Panc1 (cell line): Measurements from ENCODE around the gene DDX59. TPM values are rescaled to one million over a fixed set of nuclear protein-coding genes. Genes with fewer than 3 reads are reported as not detected.

Source experiments
- ATAC-seq: fragments of 200-7000 bp; cut with Tn5 transposase; 2 replicates; pipeline ENCODE4 v1.9.1; 2020; ENCODE audit warnings: mild to moderate bottlenecking, moderate library complexity
- BruUV-seq: library from RNA; stranded (reverse); fragments of 400-500 nt; replicated peaks from 2 replicates; lab custom pipeline; 2021; lab: Mats Ljungman, UMichigan
- CTCF ChIA-PET: fragments of 300-600 bp; sonication (Branson Sonifier 250); formaldehyde crosslinking; loops from one replicate; lab custom pipeline; 2022; ENCODE audit warnings: antibody characterized with exemption; lab: Charles Lee
- POLR2A ChIA-PET: fragments of 300-600 bp; sonication (Branson Sonifier 250); formaldehyde crosslinking; loops from one replicate; lab custom pipeline; 2022; ENCODE audit warnings: antibody characterized with exemption; lab: Charles Lee
- DNase-seq: peaks from one replicate; pipeline ENCODE4 v3.0.0-alpha.2; 2010; ENCODE audit warnings: low read depth, low spot score
- H3K27ac ChIP-seq: 2 replicates; pipeline ENCODE4 v1.5.1; 2011; ENCODE audit warnings: mild to moderate bottlenecking, low read length, inconsistent platforms
- H3K27me3 ChIP-seq: fragments of 200-500 bp; sonication (Bioruptor generic); 2 replicates; pipeline ENCODE4 v1.6.0; 2014; ENCODE audit warnings: low read length, inconsistent platforms; ENCODE audit not compliant: control insufficient read depth, insufficient read depth
- H3K36me3 ChIP-seq: fragments of 200-500 bp; sonication (Bioruptor generic); 2 replicates; pipeline ENCODE4 v1.5.1; 2014; ENCODE audit warnings: inconsistent platforms, mild to moderate bottlenecking, low read length, moderate library complexity; ENCODE audit not compliant: control insufficient read depth, insufficient read depth
- H3K4me1 ChIP-seq: 2 replicates; pipeline ENCODE4 v1.5.1; 2011; ENCODE audit warnings: inconsistent platforms, mild to moderate bottlenecking, low read length, moderate library complexity; ENCODE audit not compliant: control insufficient read depth, insufficient read depth
- H3K4me3 ChIP-seq, 2 experiments: 2 replicates each; pipeline ENCODE4 v1.5.1; 2011 to 2012; ENCODE audit warnings: low read depth in 2 of 2, low read length in 2 of 2, mild to moderate bottlenecking in 2 of 2, inconsistent platforms in 1 of 2, moderate library complexity in 1 of 2
- H3K9me3 ChIP-seq: fragments of 200-500 bp; sonication (Bioruptor generic); 2 replicates; pipeline ENCODE4 v1.5.1; 2014; ENCODE audit warnings: low read depth, mild to moderate bottlenecking, inconsistent platforms, low read length, moderate library complexity; ENCODE audit not compliant: control insufficient read depth, insufficient read depth
- POLR2AphosphoS5 ChIP-seq: IDR thresholded peaks from 2 replicates; pipeline ENCODE4 v1.6.1; 2012; ENCODE audit warnings: mild to moderate bottlenecking, low read depth, low read length, moderate library complexity
- REST ChIP-seq, 2 experiments: IDR thresholded peaks; 2 replicates each; pipeline ENCODE4 v1.6.1; 2011 to 2012; ENCODE audit warnings: low read depth in 2 of 2, control low read depth in 1 of 2, low read length in 1 of 2, mild to moderate bottlenecking in 1 of 2, moderate library complexity in 1 of 2; ENCODE audit not compliant: insufficient read depth in 1 of 2
- SIN3A ChIP-seq: IDR thresholded peaks from 2 replicates; pipeline ENCODE4 v1.6.1; 2012; ENCODE audit warnings: low read depth, mild to moderate bottlenecking, low read length, moderate library complexity, borderline replicate concordance; ENCODE audit not compliant: insufficient read depth
- TCF7L2 ChIP-seq: IDR thresholded peaks from 2 replicates; pipeline ENCODE4 v1.6.1; 2011; ENCODE audit warnings: mild to moderate bottlenecking, low read depth, low read length, inconsistent platforms
- in situ Hi-C: cut with HindIII; loops from 2 replicates; pipeline ENCODE4 v1.10.0; 2016; ENCODE audit warnings: low sequenced_read_pairs, low pct_unique_long_range_greater_than_20kb
- intact Hi-C: fragments of 100-400 bp; cut with micrococcal nuclease; formaldehyde crosslinking; loops from one replicate; pipeline ENCODE4 v1.10.0; 2022; ENCODE audit not compliant: unreplicated experiment
- total RNA-seq: library from RNA; stranded (reverse); gene quantifications from one replicate; pipeline ENCODE4 v1.2.1, GENCODE V29; 2021; ENCODE audit not compliant: unreplicated experiment
- TF ChIP-seq, protein P1 (sequence below): fragments of 450-650 bp; IDR thresholded peaks from 2 replicates; pipeline ENCODE4 v1.5.1; 2017; ENCODE audit warnings: mild to moderate bottlenecking

The DDX59 gene
- total RNA-seq, 1 experiment from 2014 or later = 26.4 TPM

DNA sequence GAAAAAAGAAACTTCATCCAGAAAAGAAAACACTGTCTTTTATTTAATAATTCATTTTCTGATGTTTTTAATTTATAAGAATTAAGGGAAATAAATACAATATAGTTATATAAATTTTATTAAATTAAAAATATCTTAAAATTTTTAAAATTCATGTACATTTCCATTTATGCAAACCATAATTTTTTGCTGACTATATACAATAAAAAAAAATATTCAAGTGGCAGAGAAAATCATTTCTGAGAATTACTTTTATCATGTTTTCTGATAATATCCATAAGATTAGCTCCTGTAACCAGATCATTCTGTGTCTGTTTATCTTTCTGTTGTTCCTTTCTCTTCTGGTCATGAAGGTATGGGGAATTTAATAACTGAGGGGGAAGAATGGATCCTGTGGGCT lies 25.7 kb downstream of the DDX59 start:
- H3K4me1 ChIP-seq = no peaks in the 10 kb centered on the region
- intact Hi-C loops = no loop called here

DNA sequence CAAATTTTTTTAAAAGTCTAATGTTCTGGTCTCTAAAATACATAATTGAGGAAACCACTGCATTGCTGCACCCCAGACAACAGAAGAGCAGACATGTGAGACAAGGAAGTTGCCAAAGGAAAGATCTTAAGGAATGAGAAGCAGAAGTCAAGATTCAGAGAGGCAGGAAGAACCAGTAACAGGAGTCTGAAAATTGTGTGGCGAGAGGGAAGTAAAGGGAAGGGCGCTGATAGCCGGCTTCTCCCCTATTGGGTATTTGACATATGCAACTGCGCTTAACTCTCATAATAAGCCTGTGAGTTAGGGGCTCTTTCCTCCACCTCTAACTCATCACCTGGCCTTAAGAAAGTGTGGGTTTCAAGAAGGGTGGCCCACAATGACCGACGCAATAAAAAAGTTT lies 27.2 kb downstream of the DDX59 start:
- in situ Hi-C loops = no loop called here
- Histone ChIP-seq H3K27ac (no peak overlapping the region), H3K4me1 (no peaks in the 10 kb centered on the region), H3K4me3 (no peak overlapping the region), H3K9me3 (no peaks in the 10 kb centered on the region), H3K36me3 (no peaks in the 10 kb centered on the region), H3K27me3 (no peaks in the 10 kb centered on the region)
- intact Hi-C loops = no loop called here
- ChIA-PET POLR2A (no interaction called here), CTCF (no interaction called here)
- TF ChIP-seq, protein P1, sequence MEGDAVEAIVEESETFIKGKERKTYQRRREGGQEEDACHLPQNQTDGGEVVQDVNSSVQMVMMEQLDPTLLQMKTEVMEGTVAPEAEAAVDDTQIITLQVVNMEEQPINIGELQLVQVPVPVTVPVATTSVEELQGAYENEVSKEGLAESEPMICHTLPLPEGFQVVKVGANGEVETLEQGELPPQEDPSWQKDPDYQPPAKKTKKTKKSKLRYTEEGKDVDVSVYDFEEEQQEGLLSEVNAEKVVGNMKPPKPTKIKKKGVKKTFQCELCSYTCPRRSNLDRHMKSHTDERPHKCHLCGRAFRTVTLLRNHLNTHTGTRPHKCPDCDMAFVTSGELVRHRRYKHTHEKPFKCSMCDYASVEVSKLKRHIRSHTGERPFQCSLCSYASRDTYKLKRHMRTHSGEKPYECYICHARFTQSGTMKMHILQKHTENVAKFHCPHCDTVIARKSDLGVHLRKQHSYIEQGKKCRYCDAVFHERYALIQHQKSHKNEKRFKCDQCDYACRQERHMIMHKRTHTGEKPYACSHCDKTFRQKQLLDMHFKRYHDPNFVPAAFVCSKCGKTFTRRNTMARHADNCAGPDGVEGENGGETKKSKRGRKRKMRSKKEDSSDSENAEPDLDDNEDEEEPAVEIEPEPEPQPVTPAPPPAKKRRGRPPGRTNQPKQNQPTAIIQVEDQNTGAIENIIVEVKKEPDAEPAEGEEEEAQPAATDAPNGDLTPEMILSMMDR = no peak
- no peak for TF ChIP-seq POLR2AphosphoS5
- BruUV-seq = no TSS peak
- ATAC-seq = no peak
- no peak for DNase-seq

More for the DNA sequence above, 25.7 kb downstream of the DDX59 start:
- DNase-seq (no peak), ATAC-seq (no peak)
- Histone ChIP-seq H3K4me3 (no peak overlapping the region), H3K27ac (no peak overlapping the region), H3K27me3 (no peaks in the 10 kb centered on the region), H3K9me3 (no peaks in the 10 kb centered on the region), H3K36me3 (no peaks in the 10 kb centered on the region)
- in situ Hi-C loops = no loop called here
- no peak for TF ChIP-seq REST (IDR thresholded peaks at IDR 0.05; ENCODE audit: insufficient read depth in 1 of 2, low read depth in 2 of 2, low read length in 1 of 2)
- no peak for TF ChIP-seq TCF7L2
- no peak for TF ChIP-seq POLR2AphosphoS5
- TF ChIP-seq, protein P1 = no peak
- no peak for TF ChIP-seq SIN3A
- ChIA-PET CTCF (no interaction called here), POLR2A (interaction anchor here (0.7 kb wide), 1 partner anchor 267 kb away, joined by 8 read pairs; no protein-coding TSS in a partner anchor)
- BruUV-seq = no TSS peak
